Measurements from ENCODE around the gene RAB3C.

RAB3C gene

DNA sequence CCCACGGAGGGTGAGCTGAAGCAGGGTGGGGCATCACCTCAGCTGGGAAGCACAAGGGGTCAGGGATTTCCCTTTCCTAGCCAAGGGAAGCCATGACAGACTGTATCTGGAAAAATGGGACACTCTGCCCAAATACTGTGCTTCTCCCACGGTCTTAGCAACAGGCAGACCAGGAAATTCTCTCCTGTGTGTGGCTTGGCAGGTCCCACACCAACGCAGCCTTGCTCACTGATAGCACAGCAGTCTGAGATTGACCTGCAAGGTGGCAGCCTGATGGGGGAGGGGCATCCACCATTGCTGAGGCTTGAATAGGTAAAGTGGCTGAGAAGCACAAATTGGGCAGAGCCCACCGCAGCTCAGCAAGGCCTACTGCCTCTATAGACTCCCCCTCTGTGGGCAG lies 23.2 kb downstream of the RAB3C start:
- DNase-seq (ENCODE audit: low spot score): no peak

DNA sequence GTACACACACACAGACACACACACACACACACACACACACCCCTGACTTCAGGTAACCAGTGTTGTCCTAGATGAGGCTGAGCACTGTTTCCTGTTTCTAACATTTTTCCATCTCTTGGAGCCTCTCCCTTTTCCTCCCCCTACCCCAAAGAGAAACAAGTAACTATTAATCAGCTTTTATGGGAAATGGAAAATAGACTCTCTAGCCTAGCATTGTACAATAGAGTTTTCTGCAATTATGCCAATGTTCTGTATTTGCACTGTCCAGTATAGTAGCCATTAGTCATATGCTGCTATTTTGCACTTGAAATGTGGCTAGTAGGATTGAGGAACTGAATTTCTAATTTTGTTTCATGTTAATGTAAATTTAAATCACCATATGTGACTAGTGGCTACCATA lies 33.1 kb downstream of the RAB3C start:
- no peak for DNase-seq (ENCODE audit: low spot score)

DNA sequence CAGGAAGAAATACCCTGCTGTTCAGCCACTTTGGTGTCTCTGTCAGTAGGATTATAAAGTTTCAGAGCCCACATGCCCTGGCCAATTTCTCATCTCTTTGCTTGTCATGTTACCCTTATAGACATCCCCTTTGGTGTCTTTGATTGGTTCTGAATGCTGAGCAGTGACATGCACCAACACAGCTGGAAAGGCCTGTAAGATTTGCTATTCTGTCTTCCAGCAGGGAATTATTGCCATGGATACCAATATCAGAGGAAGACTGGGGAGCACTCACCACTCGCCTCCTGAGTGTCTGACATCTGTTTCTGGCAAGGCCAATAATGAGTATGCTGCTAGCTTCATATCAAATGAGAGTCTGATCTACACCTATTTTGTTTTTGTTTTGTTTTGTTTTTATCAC lies 34.4 kb downstream of the RAB3C start:
- no peak for DNase-seq (ENCODE audit: low spot score)

DNA sequence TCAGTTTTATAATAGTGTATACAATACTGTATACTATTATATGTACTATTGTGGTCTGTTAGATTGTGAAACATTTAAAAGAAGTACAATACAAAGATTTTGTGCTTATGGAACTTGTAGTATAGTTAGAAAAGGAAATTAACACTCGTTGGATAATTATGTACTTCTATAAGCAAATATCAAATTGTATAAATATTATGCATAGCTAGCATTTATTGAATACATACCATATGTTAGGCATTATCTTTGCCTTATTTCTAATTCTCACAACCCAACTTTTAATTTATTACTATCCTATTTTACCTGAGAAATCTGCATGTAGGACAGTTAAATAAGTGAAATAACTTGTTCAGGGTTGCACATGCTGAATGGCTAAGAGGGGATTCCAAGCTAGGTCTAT lies 37.5 kb downstream of the RAB3C start:
- no peak for DNase-seq (ENCODE audit: low spot score)

DNA sequence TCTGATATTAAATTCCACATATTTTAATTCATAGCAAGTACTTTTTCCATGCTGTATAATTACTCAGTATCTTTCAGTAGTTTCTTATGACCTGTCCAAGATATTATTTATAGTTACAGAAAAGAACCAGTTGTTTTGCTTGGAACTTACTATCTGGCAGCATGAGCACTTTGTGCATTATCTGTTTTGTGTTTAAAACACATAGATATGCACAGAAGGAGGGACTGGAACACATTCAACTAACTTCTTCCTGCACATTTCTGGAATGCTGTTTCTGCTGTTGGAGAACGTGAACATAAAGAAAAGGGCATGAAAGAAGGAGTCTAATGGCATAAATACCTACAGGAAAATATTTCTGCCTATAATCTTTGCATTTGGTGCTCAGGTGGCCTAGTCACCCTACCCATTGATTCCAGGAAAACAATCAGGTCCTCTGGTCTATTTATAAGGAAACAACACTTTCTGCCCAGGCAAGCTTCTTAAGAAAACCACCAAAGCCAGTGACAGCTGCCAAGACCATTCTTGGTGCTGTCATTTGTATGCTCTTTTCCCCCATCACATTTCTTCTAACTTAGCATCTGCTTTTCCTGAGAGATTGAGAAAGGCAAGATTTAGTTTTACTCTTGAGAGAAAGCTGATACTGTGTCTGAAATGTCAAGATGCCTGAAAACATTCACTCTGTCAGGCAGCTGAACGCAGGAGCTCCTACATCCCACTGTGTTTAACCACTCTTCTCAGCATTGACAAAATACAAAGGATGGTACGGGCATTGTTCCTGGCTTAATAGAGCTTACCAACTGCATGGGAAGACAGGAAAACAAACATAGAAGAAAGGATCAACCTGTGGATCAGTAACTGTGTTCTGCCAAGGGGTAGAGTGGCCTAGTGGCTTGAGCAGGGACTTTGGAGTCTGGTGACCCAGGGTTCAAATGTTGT lies 40.3 kb downstream of the RAB3C start:
- DNase-seq (ENCODE audit: low spot score): no peak

DNA sequence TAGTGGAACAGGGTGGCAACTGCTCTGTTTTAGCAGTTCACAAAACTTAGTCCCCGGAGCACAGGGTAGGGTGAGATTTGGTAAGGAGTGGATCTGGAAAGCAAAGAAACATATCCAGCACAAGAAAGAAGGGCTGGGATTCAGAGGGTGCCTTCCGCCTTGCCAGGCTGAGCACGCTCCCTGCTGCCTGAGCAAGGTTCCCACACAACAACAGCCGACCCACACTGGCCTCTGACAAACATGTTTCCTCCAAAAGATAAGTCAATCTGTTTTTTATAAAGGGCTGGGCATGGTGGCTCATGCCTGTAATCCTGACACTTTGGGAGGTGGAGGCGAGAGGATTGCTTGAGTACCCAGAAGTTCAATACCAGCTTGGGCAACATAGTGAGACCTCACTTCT lies 45.8 kb downstream of the RAB3C start:
- no peak for DNase-seq (ENCODE audit: low spot score)

DNA sequence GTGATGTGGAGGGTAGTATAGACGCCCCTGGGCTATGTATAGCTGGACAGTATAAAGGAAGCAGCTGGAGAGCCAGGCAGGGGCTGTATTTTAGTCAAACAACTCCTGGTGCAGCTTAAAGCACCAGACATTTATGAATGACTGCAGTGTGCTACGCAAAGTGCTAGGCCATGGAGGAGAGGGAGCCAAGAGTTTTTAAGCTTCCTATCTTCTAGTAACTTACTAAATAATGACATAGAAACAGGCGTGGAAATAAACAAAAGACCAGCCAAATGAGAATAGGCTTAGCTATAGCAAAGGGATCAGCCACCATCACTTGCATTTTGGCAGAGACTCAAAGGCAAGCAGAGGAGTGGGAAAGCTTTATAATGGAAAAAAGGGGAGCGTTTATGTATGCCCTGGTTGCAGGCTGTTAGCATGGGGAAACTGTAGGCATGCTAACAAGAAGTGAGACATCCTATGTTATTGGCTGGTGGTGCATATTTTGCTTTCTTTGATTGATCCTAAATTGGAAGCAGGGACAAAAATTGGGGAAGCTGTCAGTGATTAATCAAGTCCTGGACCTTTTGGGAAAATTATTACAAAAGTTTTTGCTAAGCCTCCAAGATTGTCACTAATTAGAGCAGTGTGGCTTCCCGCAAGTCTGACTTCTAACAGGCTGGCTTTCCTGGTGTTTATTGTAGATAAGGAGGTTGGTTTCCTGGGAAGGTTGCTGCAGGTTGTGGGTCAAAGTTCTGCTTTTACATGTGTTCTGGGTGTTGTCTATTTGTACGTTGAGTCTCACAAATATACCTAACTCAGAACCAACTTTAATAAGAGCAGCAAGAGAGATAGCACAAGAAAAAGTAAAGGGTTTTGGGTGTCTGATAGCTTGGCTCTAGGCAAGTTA lies 46.6 kb downstream of the RAB3C start:
- DNase-seq (ENCODE audit: low spot score): no peak

DNA sequence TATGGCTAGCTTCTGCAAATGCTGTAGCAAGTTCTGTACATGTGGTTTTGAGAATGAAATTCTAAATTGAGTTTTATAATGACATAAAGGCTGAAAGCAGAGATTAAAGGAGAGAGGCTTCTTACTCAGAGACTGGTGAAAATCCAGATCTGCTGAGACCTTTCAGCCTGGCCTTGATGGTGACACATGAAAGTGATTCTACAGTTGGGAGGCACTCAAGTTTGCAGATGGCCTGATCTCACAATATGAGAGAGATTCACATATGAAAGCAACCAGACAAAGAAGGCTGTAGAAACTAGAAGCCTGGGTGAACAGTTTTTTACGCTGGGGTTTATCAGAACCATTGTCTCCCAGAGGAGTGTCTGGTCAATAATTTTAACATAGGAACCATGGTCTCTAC lies 49.0 kb downstream of the RAB3C start:
- DNase-seq (ENCODE audit: low spot score): no peak

GRCh38 chr5:58635416-58635815 lies 52.5 kb downstream of the RAB3C start:
- DNase-seq (ENCODE audit: low spot score): no peak

DNA sequence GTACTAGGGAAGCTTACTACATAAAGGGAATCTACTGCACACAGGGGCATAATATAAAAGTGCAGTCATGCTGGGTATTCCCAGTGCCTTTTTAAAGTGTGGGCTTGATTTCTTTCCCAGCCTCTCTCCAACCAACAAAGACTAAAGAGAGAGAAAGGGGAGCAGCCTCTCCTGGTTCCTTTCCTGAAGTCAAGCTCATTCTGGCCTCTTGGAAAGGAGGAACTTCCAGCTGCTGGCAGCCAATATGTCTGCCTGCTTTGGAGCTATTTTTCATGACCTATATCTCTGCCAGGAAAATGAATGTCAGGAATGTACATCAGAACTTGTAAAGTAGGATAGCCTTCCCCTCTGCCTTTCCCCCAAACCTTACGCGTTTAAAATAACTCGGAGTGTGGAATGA lies 57.1 kb downstream of the RAB3C start:
- DNase-seq (ENCODE audit: low spot score): no peak

- DNase-seq (ENCODE audit: low spot score): no peak
These were observed 58.7 kb downstream of the RAB3C start for GRCh38 chr5:58641533-58641932.

GRCh38 chr5:58648846-58649245 lies 66.0 kb downstream of the RAB3C start:
- no peak for DNase-seq (ENCODE audit: low spot score)

GRCh38 chr5:58649716-58650115 lies 66.8 kb downstream of the RAB3C start:
- DNase-seq (ENCODE audit: low spot score): no peak

- DNase-seq (ENCODE audit: low spot score): no peak
These were observed 70.6 kb downstream of the RAB3C start for GRCh38 chr5:58653521-58653920.

- no peak for DNase-seq (ENCODE audit: low spot score)
These were observed 83.3 kb downstream of the RAB3C start for GRCh38 chr5:58666141-58666540.

DNA sequence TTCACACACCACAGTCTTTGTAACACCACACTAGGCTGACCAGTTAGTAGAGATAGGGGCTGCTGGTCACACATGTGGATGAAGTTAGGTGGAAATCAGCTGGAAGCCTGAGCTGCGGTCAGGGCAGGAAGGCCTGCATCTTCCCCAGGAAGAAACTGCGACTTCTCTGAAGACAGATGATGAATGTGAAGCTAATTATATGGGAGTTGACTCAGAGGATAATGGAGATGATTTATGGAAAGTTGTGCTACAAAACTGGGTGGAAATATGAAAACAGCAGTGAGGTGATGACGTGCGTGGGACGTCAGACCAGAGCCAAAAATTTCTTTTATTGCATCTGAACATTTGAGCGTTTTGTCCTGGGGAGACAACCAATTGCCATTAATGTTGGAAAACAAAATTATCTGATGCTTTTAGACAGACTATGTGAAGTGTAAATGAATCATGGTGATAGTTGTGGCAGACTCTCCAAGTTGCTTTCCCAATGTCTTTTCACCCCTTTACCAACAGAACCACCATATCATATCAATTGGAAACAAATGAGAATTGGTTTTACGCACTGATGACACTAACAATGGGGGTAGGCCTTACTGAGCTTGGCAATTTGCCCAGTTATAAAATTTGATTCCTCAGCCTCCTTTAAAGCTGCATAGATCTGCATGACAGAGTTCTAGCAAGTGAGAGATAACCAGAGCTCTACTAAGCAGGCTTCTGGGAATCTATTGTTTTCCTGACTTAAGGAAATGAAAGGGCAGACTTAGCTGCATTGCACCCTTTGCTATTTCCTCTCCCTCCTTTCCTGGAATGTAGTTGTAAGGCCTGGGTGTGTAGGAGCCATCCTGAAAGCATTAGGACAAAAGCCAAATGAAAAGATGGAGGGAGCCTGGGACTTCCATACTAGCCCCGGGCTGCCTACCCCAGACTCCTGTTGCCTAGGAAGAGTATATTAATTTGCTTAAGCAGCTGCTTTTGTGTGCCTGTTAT lies 84.0 kb downstream of the RAB3C start:
- no peak for DNase-seq (ENCODE audit: low spot score)

GRCh38 chr5:58670582-58670981 lies 87.7 kb downstream of the RAB3C start:
- no peak for DNase-seq (ENCODE audit: low spot score)

GRCh38 chr5:58671155-58671554 lies 88.3 kb downstream of the RAB3C start:
- no peak for DNase-seq (ENCODE audit: low spot score)

- no peak for DNase-seq (ENCODE audit: low spot score)
These were observed 89.6 kb downstream of the RAB3C start for GRCh38 chr5:58672521-58672920.

- DNase-seq (ENCODE audit: low spot score): no peak
These were observed 91.2 kb downstream of the RAB3C start for GRCh38 chr5:58674070-58674469.

DNA sequence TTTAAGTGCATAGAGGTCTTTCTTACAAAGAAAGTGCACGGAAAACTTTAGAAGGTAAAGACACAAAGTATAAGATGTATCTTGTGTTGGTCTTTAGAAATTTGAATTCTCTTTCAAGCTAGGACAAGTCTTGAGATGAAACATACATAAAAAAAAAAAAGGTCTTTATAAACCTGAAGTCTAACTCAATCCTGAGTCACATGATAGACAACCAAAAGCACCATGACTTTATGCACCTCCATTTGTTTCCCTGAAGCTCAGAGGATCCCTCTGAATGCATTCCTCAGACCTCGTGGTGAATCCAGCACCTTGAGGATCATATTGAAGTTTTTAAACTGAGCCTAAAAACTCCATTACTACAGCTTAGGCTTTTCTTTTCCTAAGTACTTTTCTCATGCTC lies 91.8 kb downstream of the RAB3C start:
- no peak for DNase-seq (ENCODE audit: low spot score)

GRCh38 chr5:58675341-58675740 lies 92.5 kb downstream of the RAB3C start:
- no peak for DNase-seq (ENCODE audit: low spot score)

Measured in germinal center (tissue), 1 donor.